ENCODE results near the gene RFTN1.

Gene RFTN1

DNA sequence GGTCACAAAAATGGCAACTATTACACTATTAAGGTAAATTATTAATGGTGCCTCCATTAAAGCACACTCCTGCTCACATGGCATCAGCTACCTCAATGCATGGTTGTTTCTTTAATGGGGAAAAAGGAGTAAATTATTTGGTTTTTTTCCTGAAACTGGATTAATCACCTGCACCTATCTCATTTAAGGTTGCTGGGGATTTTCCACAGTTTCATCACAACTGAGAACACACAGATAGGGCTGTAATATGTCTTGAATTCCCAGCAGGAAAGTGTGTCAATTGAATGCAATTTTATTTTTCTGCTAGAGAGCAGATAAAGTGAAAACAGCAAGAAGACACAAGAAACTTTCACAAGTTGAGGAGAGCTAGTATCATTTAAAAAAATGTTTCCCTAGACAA, 36.4 kb downstream of the RFTN1 start:
- intact Hi-C loops (cut with DNase I), result no loop called here
- DNase-seq, result no peak

- intact Hi-C loops (cut with DNase I), result no loop called here
- no peak for DNase-seq
Measured at GRCh38 chr3:16476636-16477035, 36.9 kb downstream of the RFTN1 start.

DNA sequence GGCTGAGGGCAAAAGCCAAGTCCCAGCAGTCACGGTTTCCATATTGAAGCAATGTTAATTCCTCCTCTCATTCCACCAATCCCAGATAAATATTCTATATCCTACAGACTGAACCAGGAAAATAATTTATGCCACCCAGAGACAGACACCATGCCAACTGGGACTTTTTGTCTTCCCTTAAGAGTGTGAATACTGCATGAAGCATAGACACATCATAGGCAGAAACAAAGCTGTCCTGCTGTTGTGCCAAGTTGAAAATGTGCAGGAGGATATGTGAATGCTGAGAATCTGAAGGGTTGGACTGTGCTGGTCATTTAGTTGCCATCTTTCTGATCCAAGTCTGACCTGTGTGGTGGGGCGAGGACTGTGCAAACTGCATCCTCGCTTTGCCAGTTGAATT, 37.7 kb downstream of the RFTN1 start:
- intact Hi-C loops (cut with DNase I), result no loop called here
- DNase-seq, result no peak

DNA sequence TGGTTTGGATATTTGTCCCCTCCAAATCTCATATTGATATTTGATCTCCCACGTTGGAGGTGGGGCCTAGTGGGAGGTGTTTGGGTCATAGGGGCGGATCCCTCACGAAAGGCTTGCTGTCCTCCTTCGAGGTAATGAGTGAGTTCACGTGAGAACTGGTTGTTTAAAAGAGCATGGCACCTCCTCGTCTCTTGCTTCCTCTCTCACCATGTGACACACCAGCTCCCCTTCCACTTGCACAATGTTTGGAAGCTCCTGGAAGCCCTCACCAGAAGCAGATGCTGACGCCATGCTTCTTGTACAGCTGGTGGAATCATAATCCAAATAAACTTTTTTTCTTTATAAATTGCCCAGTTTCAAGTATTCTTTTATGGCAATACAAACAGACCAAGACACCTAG, 38.6 kb downstream of the RFTN1 start:
- no peak for DNase-seq
- intact Hi-C loops (cut with DNase I), result no loop called here

DNA sequence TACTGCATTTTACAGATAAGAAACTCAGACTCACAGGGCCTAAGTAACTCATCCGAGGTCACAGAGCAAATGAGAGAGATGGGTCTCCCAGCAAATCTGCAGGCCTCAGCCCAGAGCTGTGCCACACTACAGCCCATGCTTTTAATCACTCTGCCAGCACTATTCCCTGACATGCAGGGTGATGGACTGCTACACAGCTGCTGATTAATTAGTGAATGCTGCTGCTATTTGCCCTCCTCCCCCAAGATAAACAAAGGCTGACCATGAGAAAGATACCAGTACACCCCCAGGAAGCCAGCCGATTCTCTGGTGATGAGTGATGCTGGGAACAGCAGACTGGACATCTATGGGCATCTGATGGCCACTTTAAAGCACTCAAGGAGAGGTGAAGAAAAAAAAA, 39.3 kb downstream of the RFTN1 start:
- DNase-seq, result no peak
- intact Hi-C loops (cut with DNase I), result no loop called here

- intact Hi-C loops (cut with DNase I), result no loop called here
- DNase-seq, result no peak
Measured at GRCh38 chr3:16472593-16472992, 40.9 kb downstream of the RFTN1 start.

- DNase-seq, result no peak
- intact Hi-C loops (cut with DNase I), result no loop called here
Measured at GRCh38 chr3:16471897-16472296, 41.6 kb downstream of the RFTN1 start.

DNA sequence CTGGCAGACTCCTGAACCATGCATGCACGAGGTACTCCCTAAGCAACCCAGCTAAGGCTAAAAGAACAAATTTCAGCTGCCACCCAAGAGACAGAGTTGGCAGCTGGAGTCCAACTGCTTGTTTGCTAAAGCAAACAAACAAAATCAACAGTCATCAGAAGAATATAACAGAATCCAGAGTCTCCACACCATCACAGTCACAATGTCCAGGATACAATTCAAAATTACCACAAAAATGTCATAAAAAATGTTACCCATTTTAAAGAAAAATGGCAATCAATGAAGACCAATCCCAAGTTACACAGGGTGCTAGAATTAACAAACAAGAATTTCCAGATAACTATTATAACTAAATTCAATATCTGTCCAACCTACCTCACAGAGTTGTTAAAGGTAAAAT, 42.9 kb downstream of the RFTN1 start:
- intact Hi-C loops (cut with DNase I), result no loop called here
- no peak for DNase-seq

DNA sequence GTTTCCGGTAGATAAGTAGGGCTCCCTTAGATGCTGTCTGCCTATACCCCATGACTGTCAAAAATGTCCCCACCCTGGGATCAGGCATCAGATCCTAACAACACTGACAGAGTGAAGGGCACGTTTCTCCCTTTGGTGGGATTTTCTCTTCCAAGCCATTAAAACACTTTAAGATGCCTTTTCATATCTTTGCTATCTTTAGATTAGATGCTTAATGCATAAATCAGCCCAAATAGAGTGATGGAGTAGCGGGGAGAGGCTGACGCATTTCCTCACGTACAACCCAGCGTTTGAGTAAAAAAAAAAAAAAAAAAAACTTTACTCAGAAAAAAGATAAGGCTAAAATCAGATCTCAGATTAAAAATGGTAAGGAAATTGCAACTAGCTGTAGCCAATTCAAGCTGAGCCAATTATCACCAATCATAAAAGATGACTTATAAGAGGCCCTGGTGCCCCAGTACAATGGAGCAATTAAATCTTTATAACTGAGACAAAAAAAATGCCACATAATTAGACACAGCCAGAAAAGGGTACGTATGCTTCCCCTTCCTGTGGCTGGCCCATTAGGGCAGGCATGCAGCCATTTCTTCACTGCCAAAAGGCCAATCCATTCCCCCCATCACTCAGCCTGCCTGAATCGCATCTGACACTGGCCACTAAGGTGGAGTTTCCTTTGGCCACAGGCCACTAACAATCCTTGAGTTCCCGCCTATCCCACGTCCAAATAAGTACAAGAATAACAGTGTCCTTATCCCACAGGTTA, 45.0 kb downstream of the RFTN1 start:
- no peak for DNase-seq
- intact Hi-C loops (cut with DNase I), result no loop called here

- intact Hi-C loops (cut with DNase I), result no loop called here
- DNase-seq, result no peak
Measured at GRCh38 chr3:16468002-16468335, 45.5 kb downstream of the RFTN1 start.

- DNase-seq, result no peak
Measured at GRCh38 chr3:16467393-16467792, 46.1 kb downstream of the RFTN1 start.

DNA sequence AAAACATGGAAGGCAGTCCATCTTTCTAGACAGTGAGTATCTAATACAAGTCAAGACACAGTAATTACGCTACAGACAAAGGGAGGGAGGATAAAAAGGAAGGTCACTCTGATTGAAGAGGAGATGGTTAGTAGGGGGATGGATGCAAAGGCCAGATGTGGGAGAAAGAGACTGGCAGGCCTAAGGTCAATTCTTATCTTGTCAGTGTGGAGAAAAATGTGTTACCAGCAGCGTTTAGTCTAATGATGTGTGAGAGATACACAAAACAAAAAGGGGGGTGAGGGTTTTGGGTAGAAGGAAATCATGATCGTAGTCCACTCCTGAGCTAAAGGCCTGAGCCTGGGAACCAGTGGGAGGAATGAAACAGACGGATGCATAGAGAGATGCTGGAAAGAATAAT, 46.7 kb downstream of the RFTN1 start:
- DNase-seq, result no peak
- intact Hi-C loops (cut with DNase I), result no loop called here

More at GRCh38 chr3:16467393-16467792, 46.1 kb downstream of the RFTN1 start:
- intact Hi-C loops (cut with DNase I), result no loop called here

- DNase-seq, result no peak
- intact Hi-C loops (cut with DNase I), result no loop called here
Measured at GRCh38 chr3:16464511-16465148, 48.9 kb downstream of the RFTN1 start.

- DNase-seq, result no peak
- intact Hi-C loops (cut with DNase I), result no loop called here
Measured at GRCh38 chr3:16463914-16464313, 49.6 kb downstream of the RFTN1 start.

- DNase-seq, result no peak
- intact Hi-C loops (cut with DNase I), result no loop called here
Measured at GRCh38 chr3:16463119-16463518, 50.4 kb downstream of the RFTN1 start.

DNA sequence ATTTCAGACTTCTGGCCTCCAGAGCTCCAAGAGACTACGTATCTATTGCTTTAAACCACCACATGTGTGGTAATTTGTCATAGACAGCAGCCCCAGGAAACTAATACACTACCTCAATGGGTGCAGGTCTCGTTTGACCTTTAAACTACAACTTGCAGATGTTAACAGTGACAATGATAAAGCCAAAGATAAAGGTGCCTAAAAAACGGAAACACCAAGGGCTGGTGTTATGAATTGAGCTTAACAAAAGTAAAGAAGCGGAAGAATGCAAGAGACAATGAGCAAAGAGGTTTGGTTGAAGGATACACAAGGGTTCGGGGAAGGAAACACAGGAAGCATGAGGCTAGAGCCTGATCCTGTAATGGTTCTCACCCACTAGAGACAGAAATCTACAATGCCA, 50.8 kb downstream of the RFTN1 start:
- intact Hi-C loops (cut with DNase I), result no loop called here
- DNase-seq, result no peak

GRCh38 chr3:16461463-16462245, 51.8 kb downstream of the RFTN1 start:
- intact Hi-C loops (cut with DNase I), result no loop called here
- DNase-seq, result no peak

DNA sequence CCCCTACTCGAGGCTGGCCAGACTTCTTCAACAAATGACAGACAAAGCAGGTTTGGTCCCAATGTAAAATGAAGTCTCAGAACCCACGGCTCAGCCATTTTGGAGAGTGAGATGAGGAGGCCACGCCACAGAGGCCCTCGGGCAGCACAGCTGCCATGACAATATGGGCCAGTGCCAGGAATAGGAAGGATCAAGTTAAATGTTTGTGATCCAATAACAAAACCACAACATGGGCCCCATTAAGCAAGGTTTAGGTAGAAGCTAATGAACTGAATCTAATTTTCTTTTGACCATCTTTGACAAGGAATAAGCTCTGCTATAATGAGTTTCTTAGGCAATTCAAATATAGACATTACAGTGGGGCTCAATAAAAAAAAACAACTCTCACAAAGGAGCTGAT, 52.6 kb downstream of the RFTN1 start:
- intact Hi-C loops (cut with DNase I), result no loop called here
- DNase-seq, result no peak

- DNase-seq, result no peak
- intact Hi-C loops (cut with DNase I), result no loop called here
Measured at GRCh38 chr3:16460273-16460672, 53.2 kb downstream of the RFTN1 start.

GRCh38 chr3:16456784-16457415, 56.6 kb downstream of the RFTN1 start:
- intact Hi-C loops (cut with DNase I), result no loop called here
- DNase-seq, result no peak
